GM13976 (cell line): ENCODE measurements around the gene COL8A1.

Experiments used
- DNase-seq: peaks from one replicate; pipeline ENCODE4 v3.0.0; 2012; ENCODE audit warnings: low spot score
- in situ Hi-C: fragments of 300-500 bp; cut with MboI; formaldehyde crosslinking; loops from one replicate; pipeline ENCODE4 v1.12.0; 2022; ENCODE audit warnings: low sequenced_read_pairs, mixed read lengths, inconsistent platforms; ENCODE audit not compliant: unreplicated experiment
- TF ChIP-seq, protein P1 (sequence below): IDR thresholded peaks from 2 replicates; pipeline ENCODE4 v1.5.1; 2012; ENCODE audit warnings: borderline replicate concordance, mild to moderate bottlenecking; ENCODE audit not compliant: insufficient read depth; ENCODE audit errors: extremely low read depth, missing control alignments, control extremely low read depth

COL8A1 gene

DNA sequence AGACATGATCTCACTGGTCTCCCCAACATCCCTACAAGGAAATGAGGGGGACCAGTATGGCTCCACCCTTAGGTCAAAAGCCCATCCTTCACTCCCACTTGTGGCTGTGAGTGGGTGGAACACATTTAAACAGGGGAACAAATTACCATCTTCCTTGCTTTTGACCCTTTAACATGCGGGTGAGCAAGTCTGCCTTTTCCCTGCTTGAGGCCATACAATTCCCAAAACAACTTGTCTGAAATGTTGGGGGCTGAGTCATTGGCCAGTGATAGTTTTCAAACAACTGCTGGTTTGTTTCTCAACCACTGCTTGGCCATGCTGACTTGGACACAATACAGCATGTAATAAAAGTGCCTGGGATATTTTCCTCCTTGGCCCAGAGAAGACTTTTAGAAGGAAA is 39.6 kb downstream of the COL8A1 start:
- TF ChIP-seq, protein P1, sequence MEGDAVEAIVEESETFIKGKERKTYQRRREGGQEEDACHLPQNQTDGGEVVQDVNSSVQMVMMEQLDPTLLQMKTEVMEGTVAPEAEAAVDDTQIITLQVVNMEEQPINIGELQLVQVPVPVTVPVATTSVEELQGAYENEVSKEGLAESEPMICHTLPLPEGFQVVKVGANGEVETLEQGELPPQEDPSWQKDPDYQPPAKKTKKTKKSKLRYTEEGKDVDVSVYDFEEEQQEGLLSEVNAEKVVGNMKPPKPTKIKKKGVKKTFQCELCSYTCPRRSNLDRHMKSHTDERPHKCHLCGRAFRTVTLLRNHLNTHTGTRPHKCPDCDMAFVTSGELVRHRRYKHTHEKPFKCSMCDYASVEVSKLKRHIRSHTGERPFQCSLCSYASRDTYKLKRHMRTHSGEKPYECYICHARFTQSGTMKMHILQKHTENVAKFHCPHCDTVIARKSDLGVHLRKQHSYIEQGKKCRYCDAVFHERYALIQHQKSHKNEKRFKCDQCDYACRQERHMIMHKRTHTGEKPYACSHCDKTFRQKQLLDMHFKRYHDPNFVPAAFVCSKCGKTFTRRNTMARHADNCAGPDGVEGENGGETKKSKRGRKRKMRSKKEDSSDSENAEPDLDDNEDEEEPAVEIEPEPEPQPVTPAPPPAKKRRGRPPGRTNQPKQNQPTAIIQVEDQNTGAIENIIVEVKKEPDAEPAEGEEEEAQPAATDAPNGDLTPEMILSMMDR: no peak
- DNase-seq: no peak
- in situ Hi-C loops: no loop called here

DNA sequence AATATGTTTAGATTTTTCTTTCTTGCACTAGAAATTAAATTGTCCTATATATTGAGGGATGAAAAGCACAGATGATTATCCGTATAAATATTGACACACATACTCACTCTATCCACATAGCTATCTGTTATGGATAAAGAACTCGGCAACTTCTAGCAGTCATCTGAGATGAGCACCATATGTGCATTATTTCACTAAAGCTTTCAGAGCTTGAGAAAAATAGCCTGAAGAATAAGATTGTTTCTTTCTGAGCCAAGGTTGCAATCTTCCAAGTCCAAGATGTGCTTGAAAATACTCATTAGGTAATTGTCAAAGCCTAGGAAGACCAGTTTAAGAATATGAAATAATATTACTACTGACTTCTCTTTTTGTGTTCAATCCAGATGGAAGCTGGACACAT is 40.5 kb downstream of the COL8A1 start:
- TF ChIP-seq, protein P1: no peak
- in situ Hi-C loops: no loop called here
- no peak for DNase-seq

DNA sequence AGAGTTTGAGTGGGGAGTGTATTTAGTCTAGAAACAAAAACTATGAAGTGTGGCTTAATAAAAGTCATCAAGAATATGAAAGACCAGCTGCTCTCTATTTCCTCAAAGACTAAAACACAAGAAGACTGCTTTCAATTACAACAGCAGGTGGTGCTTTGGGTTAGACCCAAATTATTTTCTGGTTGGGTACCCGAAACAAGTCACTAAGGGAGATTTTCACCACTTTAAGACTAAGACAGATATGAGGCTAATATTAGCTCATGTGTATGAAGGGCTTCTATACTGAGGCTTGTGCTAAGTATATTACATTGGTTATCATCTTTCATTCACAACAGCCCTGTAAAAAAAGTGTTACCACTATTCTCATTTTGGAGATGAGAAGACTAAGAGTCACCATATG is 43.1 kb downstream of the COL8A1 start:
- no peak for DNase-seq
- in situ Hi-C loops: no loop called here
- TF ChIP-seq, protein P1: no peak

DNA sequence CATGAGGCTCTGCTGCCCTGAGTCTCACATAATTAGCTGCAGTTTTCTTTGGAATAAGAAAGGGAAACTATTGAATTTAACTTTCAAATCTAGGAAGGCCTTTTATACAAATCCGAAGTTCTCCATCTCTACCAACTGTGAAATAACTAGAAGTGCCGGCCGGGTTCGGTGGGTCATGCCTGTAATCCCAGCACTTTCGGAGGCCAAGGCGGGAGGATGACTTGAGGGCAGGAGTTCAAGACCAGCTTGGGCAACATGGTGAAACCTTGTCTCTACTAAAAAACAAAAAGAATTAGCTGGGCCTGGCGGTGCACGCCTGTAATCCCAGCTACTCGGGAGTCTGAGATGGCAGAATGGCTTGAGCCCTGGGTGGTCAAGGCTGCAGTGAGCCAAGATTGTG is 43.6 kb downstream of the COL8A1 start:
- TF ChIP-seq, protein P1: no peak
- in situ Hi-C loops: no loop called here
- no peak for DNase-seq

DNA sequence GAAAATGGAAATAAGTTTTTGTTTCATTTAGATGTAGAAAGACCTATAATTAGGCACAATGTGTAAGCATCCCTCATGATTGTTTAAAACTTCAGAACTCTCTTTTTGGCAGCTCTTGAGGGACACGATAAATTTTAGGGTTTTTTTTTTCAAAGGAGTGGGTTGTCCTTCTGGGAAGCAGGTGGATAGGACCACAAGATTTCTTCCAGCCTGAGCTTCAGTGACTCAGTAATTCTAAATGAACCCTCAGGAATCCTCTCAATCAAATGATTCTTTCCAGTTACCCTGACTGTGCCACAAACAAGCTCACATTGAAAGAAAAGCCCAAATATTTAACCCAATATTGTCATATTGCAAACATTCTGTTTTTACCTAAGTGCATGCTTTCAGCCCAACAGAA is 45.1 kb downstream of the COL8A1 start:
- in situ Hi-C loops: no loop called here
- TF ChIP-seq, protein P1: no peak
- no peak for DNase-seq

DNA sequence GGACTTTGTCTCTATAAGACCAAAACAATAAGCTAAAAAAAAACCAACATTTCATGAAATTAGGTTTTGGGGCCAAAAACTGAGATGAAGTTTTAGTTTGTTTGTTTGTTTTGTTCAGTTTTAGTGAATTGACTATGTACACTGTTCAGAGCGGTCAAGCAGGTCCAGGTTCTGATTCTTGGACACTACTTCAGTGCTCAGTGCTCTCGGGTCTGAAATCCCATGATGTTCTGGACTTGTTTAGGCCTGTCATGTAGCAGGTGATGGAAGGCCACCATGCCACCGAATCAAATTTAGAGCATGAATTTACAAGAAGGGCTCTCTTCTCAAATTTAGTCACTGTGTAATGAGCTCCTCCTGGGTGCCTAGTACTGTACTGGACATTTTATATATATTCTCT is 45.5 kb downstream of the COL8A1 start:
- TF ChIP-seq, protein P1: no peak
- DNase-seq: no peak
- in situ Hi-C loops: no loop called here

DNA sequence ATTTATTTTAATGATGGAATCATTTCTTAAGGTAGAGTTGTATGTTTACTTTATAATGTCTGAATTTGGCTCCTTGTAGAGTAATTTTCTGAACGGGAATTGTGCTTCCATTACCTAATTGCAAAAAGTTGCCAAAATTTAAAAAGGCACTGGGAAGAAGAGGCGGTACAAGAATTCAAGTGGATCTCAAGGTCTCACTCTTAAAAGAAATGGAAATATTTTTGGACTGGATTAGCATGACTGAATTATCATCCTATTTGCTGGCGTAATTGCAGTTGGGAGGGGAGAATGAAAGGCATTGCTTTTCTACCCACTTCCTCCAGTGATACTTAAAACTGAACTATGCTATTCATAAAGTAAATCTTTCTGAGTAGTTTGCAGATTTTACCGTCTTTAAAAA is 46.2 kb downstream of the COL8A1 start:
- TF ChIP-seq, protein P1: no peak
- DNase-seq: no peak
- in situ Hi-C loops: no loop called here
